GM21360 (cell line): ENCODE measurements around the gene SCLT1.
"Not testable (repeated sequence)": the region's sequence is repeated elsewhere in the genome, so short reads cannot be mapped to it uniquely, and the experiment has no call there.

Source experiments
- ATAC-seq: cut with Tn5 transposase; IDR thresholded peaks from one replicate; pipeline ENCODE4 v1.9.1; 2021; ENCODE audit warnings: mild to moderate bottlenecking, moderate library complexity; ENCODE audit not compliant: unreplicated experiment

Gene SCLT1

DNA sequence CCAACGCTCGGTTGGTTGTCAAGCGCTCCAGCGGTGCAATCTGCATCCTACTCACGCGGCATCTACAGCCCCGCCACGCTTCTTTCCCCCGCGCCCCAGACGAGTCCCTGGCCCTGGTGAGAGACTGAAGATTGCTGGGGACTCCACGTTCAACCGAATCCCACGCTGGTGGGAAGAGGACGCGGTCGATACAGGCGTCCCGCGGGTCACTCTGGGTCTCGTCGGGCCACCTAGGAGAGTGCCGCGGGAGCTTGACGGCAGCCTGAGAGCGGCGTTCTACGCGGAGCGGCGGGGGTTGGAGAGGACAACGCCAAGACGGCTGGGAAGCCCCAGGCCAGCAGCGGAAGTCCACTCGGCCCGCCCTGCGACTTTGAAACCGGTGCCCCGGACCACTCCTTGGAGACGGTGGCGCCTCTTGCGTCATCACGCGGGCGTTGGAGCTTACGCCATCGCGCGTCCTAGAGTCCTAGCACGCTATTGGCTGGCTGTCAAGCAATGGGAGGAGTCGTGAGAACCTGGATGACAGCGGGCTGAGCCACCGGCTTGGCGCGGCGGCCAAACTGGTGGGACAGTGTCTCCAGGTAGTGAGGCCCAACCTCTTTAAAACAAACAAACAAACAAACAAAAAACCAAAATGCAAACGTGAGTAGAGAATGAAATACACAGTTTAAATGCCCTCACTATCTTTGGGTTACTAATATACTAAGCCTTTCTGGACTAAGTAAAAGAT is at the start of gene SCLT1:
SCLT1 (minus strand) TSS at position 349 of the 730 bp plus-strand sequence. CDS start 436 bp downstream, outside the sequence.
- ATAC-seq: peak; percentile 94

DNA sequence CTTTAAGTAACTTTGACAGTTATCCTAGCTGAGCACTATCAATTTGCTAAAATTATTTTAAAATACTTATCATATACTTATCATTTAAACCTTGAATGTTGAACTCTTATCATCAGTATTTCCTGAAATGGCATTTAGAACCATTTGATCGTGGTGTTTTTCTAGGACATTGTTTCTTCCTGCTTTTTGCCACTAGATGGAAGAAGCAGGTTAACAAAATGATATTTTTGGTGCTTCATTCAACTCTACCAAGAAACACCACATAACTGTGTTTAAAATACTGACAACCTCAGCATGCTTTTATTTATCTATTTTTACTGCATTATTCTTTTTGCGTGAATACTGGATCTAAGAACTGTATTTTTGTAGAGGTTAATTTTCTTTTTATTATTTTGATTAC is 47.2 kb upstream of the SCLT1 start:
- ATAC-seq: no peak

DNA sequence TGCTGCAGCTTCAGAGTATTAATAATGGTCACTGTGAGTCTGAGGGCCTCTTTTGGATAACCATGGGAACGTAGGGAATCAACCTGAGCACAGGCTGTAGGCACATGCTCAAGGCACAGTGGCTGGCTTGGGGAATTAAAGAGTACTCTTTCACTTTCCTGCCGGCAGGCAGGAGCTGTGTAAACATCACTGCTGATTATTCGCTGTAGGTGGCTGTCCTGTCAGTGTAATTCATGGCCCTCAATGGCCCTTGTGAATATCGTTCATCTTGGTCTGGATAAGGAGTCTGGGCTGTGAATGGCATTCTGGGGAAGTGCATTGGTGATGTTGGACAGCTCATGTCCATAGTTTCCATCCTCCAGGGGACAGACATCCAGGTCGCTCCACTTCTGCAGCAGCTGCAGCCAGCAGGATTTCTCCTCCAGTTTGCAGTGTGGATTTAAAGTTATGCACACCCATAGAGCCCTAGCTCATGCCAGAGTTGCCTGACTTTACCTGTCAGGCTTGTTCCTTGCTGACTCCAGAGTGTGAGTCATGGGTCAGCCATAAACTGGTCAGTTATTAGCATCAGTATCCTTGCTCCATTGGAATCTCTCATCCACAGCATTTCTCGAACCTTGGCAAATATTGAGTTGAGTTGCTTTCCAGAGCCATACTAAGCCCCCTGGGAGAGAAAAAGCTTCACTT is 45.6 kb upstream of the SCLT1 start:
- ATAC-seq: no peak

DNA sequence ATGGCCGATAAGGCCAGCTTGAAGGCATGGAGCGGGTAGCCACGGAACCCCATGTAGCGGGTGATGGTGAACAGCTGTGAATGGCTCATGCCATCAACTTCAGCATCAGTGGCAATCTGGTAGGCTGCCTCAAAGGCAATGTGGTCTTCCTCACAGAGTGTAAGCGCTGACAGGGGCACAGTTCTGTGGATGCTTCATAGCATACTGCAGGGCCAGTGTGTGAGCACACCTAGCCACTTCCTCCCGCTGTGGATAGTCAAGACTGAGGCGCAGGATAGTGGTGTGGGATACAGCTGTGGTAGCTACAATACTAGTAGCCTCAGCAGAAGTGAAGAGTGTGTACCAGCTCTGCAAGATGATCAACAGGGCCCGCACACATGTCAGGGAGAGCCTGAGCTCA is 43.1 kb upstream of the SCLT1 start:
- no peak for ATAC-seq

DNA sequence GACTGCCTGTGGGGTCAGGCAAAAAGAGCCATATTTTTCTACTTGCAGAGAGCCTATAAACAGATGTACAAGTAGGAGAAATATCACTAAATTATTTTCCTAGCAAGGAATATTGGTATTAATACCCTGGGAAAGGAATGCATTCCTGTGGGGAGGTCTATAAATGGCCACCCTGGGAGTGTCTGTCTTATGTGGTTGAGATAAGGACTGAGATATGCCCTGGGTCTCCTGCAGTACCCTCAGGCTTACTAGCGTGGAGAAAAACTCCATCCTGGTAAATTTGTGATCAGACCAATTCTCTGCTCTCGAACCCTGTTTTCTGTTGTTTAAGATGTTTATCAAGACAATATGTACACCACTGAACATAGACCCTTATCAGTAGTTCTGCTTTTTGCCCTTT is 38.0 kb upstream of the SCLT1 start:
- ATAC-seq: no peak

DNA sequence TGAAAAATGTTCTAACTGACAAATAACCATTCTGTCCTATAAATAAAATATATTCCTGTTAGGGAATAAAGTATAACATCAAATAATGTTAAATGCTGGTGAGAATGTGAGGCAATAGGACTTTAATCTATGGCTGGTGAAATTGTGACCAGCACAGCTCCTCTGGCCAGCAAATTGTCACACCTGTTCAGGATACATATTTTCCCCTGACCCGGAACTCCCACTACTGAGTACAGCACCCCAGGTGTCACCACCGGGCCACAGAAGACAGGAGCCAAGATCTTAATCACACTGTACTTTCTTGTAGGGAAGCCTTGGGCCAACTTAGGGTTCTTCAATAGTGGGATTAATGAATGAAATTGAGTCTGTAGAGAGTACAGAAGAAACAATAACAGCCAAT is 35.8 kb upstream of the SCLT1 start:
- no peak for ATAC-seq

DNA sequence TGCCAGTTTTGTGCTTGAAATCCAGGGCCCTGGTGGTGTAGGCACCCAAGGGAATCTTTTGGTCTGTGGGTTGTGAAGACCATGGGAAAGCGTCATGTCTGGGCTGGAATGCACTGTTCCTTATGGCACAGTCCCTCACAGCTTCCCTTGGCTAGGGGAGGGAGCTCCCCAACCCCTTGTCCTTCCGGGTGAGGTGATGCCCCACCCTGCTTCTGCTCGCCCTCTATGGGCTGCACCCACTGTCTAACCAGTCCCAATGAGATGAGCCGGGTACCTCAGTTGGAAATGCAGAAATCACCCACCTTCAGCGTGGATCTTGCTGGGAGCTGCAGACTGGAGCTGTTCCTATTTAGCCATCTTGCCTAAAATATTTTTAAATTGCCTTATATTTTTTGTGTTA is 33.3 kb upstream of the SCLT1 start:
- ATAC-seq: not testable (repeated sequence)

DNA sequence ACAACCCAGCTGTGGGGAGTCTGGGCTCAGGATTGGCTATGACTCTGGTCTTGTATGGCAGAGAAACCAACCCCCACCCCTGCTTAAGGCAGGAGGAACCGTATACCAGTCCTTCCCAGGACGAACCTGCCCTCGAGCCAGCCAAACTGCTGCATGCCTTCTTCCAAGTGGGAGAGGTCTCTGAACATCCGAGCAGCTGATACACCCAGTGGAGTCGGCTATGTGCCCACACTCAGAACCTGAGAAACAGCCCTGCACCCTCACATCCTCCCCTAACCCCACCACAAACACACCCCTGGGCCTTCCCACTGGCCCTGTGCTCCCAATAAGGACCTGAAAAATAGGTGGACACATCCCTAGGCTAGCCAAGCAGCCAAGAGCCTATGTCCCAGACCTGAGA is 24.4 kb upstream of the SCLT1 start:
- no peak for ATAC-seq

DNA sequence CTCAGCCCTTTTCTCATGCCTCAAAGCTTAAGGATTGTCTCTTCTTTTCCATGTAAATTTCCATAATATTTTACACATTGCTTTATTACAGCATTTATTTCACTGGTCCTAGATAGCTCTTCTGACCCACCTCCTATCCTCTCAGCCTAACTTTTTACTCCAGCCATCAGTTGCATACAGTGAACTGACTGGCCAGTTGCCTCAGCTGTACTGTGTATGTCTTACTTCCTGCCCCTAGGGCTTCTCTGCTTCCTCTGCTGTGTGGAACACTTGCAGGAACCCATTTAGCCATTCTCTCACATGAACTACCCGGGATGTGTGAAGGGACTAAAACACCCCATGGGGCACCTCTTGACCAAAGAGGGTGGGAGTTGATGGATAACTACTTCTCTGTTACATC is 20.6 kb upstream of the SCLT1 start:
- no peak for ATAC-seq

DNA sequence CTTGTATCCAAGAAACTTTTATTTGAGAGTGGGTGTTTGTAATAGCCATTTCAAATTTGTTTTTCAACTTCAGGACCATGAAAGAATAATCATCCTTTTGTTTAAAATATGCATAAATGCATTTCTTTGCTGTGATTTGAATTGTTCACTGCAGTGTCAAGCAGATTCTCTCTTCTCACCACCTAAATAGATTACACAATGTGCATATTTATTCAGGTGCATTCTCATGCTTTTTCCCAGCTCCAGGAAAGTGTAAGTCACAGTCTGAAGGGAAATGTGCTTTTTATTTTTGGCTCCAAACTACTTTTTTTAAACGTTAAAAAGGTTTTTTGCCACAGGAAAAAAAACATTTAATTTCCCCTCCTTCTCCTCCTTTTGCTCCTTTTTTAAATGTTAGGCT is 20.1 kb upstream of the SCLT1 start:
- ATAC-seq: no peak

DNA sequence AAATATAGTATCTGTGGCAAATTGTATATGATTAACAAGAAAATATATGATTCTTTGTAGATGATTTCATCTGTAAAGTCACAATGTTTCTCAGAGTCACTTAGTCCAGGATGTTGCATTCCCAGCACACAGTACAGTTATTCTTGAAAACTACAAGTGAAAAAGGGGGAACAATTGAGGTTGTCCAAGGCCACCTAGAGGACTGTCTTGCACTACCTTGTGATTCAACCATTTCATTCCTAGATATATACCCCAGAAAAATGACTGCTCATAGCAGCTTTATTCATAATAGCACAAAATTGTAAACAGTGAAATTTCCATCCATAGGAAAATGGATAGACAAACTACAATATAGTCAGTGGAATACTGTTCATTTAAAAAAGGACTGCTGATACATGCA is 18.6 kb upstream of the SCLT1 start:
- ATAC-seq: no peak

DNA sequence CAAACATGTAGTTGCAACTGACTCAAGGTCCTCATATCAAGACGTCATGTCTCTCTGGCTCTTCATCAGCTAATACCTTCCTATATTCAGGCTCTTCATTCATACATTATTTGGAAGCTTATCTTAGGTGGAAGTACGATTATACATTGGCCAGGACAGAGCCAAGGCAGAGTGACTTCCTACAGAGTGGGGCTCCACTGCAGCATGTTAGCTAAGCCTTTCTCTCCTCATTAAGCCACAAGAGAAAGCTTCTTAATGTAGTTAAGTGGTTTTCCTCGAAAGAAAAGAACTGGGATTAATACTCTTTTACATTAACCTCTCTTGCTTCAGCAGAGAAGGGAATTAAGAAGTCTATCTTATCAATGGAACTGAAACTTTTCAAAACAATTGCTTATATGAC is 17.6 kb upstream of the SCLT1 start:
- ATAC-seq: no peak

DNA sequence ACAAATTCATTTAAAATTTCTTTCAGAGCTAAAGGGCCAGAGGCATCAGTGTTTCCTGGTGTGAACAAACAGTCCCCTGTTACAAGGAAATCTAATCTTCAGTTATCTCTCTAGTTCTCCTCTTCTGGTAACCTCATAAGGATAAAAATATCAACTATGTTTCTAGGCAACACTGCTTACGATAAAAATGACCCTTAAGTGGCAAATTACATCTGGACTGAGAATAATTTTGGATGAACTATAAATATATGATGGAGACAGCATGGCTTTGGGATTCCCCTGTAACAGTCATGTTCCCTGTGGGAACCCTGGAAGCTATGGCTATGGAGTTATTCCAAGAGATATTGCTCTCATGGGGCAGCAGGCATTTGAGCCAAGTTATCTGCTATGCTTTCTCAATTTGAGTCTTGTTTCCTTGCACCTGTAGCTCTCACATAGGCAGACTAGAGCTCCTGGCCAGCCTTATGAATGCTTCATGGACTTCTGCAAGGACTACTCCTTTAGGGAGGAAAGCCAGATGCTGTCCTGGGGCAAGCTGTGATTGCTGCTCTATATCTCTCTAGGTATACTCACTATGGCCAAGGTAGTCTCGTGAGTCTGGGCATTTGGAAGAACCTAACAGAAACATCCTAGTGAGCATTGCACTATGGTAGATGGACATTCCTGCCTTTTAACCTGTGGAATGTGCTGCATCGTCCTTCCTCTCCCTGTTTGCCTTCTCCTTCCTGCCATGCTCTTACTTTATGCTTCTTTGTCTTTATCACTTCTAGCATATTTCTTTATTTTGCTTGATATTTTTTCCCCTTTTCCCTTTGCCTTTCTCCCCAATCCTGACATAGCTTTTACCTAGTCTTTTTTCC is 16.9 kb upstream of the SCLT1 start:
- no peak for ATAC-seq

DNA sequence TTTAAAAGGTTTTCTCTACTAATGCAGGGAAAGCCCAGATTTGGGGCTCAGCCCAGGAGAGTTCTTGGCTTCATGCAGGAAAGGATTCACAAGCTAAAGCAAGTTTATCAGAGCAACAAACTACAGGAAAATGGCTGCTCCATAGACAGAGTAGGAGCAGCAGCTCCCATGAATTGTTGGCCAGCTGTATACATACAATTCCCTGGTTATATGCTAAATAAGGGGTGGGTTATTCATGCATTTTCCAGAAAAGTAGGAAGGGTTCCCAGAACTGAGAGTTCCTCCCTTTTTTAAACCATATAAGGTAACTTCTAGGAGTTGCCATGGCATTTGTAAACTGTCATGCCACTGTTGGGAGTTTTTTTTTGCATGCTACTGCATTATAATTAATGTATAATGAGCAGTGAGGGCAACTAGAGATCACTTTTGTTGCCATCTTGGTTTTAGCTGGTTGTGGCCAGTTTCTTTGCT is 5.2 kb upstream of the SCLT1 start:
- ATAC-seq: no peak

DNA sequence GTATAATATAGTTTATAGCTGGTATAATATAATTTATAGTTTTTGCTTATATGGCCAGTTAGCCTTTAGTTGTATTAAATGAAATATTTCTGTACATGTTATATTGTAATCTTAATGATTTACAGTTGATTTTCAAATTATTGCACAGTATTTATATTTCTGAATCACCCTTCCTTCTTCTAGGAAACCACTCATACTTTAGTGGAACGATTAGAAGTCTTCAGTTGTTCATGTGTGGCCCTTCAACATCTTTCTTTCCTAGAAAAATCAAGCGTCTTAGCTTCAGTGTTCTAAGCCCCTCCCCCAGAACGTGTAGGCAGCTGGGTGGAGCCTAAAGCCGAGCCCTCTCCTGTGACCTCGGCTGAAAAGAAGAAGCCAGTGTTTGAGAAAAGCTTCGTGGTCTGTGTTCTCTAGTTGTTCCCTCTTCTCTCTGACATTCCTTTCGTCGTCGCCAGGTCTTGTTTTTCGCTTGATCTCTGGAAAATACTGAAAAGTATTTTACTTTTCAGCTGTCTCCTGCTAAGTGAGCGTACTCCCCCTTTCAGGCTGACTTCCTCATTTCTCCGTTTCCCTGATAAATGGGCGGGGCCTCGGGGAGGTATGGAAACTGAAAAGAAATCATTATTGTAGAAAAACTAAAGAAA is 2.6 kb upstream of the SCLT1 start, which contains the start of gene C4orf33:
C4orf33 (plus strand) TSS at position 342 of the 644 bp plus-strand sequence. CDS start 6,459 bp downstream, outside the sequence.
- ATAC-seq: peak; percentile 39

DNA sequence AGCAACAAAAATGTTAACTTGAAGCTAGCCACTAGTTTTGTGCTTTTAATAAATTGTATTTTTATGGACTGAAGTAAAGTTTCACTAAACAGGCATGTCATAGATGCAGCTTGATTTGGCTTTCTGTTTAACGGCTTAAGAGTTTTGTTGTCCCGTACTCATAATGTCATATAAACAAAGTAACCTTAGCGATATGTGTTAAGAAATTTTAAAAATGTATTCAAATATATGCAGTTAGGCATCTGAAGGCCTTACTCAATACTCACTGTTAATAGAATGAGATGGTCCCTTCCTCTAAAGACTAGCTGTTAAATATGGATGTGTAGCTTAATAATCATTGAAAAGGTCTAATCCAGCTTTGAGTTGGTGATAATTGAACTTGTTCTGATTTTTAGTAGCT is 1.0 kb upstream of the SCLT1 start:
- ATAC-seq: no peak

DNA sequence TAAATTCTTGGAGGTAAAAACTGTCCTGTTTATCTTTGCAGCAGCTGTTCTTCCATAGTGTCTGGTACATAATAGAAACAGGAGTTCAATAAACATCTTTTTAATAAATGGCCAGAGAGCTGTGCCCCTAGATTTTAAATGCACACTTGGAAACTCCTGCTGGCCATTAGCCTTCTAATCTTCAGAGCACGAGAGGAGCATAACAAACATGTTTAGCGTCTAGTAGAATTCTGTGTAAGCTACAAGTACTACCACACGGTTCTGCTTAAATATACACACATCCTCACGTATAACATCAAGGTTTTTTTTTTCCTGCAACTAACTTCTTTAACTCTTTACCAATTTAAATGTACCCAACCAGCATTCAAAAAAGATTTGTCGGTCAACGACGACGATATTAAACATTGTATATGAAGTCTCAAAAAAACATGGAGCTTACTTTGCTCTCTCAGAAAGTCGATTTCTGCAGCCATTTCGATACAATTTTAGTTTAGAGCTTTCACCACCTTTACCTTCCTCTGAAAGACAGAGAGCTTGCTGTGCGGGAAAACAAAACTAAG is 628 bp downstream of the SCLT1 start:
- ATAC-seq: no peak

DNA sequence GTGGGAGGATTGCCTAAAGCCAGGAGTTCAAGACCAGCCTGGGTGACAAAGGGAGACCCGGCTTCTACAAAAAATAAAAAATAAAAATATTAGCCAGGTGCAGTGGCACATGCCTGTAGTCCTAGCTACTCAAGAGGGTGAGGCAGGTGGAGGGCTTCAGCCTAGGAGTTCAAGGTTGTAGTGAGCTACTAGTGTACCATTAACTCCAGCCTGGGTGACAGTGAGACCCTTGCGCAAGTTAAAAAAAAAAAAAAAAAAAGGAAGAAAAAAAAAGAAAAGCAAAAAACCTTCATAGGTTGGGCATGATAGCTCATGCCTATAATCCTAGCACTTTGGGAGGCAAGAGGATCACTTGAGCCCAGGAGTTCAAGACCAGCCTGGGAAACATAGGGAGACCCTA is 5.8 kb downstream of the SCLT1 start:
- no peak for ATAC-seq

DNA sequence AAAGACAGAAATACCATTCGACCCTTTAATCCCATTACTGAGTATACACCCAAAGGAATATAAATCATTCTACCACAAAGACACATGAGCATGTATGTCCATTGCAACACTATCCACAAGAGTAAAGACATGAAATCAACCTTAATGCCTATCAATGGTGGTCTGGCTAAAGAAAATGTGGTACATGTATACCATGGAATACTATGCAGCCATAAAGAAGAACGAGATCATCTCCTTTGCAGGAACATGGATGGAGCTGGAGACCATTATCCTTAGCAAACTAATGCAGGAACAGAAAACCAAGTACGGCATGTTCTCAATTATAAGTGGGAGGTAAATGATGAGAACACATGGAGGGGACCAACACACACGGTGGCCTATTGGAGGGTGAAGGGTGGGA is 7.9 kb downstream of the SCLT1 start:
- no peak for ATAC-seq

DNA sequence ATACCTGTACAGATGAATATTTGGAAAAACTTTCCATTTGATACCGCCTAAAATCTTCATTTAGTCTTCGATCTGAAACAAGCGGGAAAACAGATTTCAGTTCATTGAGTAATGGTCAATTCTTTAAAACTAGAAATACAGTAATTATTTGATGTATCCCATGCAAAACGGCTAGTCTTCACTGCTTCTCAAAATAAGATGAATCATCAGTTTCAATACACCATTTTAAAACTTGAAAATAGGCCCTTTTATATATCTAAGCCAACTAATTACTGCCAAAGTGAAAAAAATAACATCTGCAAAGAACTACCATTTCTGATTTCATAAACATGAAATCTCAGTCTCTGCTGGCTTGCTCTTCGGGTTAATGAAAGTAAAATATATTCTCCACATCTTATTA is 11.0 kb downstream of the SCLT1 start:
- ATAC-seq: no peak

DNA sequence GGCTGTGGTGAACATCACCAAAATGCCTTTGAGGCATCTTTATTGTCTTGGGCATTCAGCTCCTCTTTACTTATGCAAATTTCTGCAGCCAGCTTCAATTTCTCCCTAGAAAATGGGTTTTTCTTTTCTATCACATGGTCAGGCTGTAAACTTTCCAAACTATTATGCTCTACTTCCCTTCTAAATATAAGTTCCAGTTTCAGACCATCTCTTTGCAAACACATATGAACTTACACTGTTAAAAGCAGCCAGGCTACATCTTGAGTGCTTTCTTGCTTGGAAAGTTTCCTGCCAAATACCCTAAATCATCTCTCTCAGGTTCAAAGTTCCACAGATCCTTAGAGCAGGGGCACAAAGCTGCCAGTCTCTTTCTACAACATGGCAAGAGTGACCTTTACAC is 13.2 kb downstream of the SCLT1 start:
- ATAC-seq: no peak
